Stimulated activated CD8-positive, alpha-beta memory T cell treated with anti-CD3 and anti-CD28 coated beads, Interleukin-15, amount 100 ng/mL, for 48 hours (primary cell): Measurements from ENCODE around the gene ZNF462.

Source experiments
- DNase-seq, 2 donors: peaks; one replicate each; pipeline ENCODE4 v3.0.0-alpha.2; 2020; ENCODE audit warnings: low read depth in 2 of 2

Gene ZNF462

GRCh38 chr9:107005201-107005600, 142.2 kb downstream of the ZNF462 start:
- DNase-seq: no peak

GRCh38 chr9:107007402-107007801, 144.4 kb downstream of the ZNF462 start:
- no peak for DNase-seq

DNA sequence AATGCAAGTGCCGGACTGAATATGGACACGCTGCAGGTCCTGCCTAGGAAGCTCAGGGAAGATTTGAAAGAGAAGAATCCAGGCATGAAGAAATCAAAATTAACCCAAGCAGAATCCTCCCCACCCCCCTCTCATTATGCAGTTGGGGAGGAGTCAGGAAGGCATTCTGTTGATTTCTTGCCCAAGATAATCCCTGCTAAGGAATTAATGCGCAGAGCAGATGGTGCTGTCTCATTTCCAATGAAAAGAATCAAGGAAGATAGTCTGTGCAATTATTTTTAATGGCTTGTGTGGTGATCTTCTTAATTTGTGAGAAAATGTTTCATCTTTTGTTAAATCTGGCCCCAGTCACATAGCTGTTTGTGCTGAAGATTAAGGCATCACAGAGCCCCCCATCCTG, 145.0 kb downstream of the ZNF462 start:
- DNase-seq: no peak

GRCh38 chr9:107008447-107008846, 145.5 kb downstream of the ZNF462 start:
- DNase-seq: no peak

DNA sequence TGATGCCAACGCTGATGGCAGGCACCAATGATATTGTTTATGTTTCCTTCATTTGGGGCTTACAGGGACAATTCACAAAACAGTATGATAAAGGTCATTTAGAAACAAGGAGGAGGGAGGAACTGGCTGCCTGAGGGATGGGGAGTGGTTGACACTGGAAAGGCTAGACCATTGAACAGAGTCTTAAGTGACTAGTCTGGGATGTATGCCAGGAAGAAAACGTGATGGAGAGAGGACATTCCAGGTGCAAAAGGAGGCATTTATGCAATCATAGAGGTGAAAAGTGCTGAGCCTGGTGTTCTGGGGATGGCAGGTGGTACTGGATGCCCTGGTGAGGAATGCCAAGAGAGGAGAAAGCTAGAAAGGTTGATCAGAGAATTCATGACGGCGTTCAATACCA, 153.4 kb downstream of the ZNF462 start:
- DNase-seq: no peak

DNA sequence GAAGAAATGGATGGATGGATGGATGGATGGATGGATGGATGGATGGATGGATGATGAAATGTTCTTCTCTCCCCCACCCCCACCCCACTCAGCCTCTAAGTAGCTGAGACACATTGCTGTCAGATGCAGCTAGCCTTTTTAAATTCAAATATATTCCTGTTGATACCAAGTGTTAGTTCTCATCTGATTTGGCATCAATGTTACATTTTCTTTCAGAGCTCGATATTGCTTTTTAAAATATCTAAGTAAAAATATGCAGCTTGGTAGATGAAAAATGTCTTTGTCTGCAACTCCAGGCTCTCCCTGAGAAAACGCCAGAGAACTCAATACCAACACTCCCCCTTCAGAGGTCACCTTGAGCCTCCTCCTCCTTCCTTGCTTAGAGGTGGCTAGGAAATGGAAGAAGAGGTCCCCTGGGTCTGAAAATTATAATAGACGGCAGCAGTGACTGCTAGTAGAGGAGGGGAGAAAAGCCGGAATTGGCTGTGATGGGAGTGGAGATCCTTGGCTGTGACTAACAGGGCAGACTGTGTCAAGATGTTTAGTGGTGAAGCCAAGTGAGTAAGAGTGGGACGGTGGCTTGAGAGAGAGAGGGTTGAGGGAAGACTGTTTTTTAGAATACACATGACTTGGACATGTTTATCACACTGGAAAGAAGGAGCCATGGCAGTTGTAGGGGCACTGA, 156.0 kb downstream of the ZNF462 start:
- DNase-seq: no peak

DNA sequence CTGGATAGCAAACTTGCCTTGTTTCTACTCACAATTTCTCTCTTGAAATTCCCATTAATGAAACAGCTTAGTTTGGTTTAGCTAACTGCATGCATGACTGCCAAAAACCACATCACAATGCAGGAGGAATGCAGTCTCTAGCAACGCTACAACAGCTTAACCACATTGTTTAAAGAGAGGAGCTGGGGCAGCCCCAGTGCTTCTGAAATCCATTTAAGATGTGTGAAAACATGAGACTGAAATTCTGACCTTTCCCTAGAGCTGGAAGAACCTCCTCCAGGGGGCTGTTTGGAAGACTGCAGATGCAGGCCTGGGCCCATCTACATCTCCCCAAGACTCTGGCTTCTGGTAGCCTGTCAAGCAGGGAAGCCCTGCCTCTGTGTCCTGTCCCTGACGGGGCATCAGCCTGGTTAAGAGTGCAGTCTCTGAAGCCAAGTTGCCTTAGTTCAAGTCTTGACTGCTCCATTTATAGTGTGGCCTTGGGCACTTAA, 157.1 kb downstream of the ZNF462 start:
- DNase-seq: no peak

- no peak for DNase-seq
Measured at GRCh38 chr9:107024193-107024592, 161.2 kb downstream of the ZNF462 start.

DNA sequence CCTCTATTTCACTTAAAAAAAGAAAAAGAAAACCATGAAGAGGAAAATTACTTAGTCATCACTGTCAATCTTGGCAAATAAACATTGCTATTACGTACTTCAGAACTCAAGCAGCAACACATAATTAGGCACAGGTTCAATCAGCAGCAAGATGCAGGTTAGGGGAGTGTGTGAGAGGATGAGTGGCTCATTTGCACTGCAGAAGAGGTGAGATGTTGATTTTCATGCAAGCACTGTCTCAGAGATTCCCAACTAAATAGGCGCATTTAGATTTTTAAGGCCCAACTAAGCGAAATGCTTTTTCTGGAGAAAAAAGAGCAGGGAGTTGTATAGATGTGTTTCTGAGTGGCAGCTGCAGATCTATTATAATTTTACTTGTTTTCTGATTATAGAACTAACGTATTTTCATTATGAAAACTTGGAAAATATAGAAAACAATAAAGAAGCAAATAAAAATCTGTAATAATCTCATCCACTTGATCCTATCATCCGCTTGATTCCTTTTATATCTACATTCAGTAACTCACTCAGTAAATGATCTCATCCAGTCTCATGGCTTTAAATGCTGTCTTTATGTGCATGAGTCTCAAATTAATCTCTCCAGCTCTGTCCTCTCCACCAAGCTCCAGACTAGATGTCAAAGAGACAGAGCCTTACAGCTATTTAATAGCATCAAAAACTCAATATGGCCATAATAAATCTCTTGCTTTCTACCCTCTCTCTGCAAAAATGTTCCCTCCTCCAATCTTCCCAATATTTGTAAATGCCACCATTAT, 162.5 kb downstream of the ZNF462 start:
- DNase-seq: no peak

GRCh38 chr9:107029146-107029545, 166.2 kb downstream of the ZNF462 start:
- DNase-seq: no peak

DNA sequence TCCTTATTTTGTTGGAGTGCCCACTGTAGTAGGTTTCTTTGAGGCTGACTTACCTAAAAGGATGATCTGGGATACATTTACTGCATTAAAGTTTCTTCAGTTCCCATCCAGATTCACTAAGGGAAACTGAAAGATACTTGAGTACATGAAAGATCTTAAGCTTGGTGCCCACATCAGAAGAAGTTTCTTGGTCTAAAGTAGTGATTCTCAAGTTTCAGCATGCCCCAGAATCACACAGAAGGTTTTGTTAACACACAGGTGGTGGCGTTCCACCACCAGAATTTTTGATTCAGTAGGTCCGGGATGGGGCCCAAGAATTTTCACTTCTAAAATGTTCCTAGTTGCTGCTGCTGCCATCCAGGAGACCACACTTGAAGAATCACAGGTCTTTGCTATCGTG, 171.0 kb downstream of the ZNF462 start:
- no peak for DNase-seq

DNA sequence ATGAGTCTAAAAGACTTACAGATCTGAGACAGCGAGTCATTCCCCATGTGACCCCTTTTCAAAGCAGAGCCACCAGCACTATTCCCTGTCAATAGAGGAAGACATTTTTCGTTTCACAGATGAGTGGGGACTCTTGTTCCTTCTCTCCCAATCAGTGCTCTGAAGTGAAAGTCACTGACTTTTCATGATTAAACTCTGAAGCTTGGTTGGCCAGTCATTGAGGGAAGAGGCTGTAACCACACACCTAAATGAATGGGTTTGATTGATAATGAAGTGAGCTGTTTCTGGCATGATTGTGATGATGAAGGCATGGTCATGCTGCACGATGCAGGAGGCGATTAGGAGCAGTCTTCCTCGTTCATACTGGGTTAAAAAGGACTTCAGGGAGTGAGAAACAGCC, 171.9 kb downstream of the ZNF462 start:
- no peak for DNase-seq

GRCh38 chr9:107036367-107036766, 173.4 kb downstream of the ZNF462 start:
- no peak for DNase-seq

DNA sequence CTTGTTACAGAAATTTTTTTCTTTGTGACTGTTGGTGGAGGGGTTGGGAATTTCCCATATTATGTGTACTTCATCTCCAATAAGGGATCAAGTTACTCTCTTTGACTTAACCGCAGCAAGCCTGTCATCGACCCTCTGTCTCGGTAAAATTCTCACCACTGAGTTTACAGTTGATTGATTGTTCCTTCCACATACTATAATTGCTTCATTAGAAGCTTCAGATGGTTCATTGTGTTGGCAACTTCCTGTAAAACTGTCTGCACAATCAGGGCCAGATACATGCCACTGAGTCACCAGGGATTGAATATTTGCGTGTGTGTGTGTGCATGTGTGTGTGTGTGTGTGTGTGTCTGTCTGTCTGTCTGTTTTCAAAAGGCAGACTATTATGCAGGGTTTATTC, 176.6 kb downstream of the ZNF462 start:
- no peak for DNase-seq

- DNase-seq: no peak
Measured at GRCh38 chr9:107042606-107043005, 179.6 kb downstream of the ZNF462 start.

DNA sequence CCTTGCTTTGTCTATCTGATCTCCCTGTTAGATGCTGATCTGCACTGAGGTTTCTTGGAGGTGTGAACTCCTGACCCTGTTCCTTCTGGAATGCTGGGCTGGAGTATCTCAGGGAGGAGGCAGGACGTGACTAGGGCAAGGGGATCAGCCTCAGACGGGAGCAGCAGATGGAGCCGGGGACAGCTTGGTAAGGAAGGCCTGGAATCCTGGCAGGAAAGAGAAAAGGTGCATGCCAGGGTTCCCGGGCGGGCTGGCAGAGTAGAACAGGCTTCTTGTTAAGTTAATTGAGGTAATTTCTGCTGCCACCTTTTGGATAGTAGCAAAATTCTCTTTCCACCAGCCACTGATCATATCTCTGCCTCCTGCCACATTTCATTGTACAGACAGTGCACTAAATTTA, 180.9 kb downstream of the ZNF462 start:
- no peak for DNase-seq

DNA sequence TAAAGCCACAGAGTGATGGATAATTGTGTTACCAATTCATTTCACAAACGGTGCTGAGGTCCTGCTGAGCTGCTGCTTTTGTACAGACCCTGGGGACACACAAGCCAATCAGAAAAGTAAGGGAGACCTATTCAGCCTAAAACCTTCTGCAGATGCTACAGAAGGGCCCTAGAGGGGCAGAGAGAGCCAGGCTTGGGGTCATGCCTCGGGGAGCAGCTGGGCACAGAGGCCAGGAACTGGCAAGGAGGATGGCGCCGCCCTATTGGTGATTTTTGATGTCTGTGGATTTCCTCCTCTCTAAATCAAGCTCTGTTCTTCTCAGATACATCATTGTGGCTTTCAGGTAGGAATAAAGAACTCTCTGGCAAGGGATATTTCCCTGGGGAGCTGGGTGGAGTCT, 181.9 kb downstream of the ZNF462 start:
- DNase-seq: no peak

GRCh38 chr9:107046692-107047091, 183.7 kb downstream of the ZNF462 start:
- DNase-seq: no peak

GRCh38 chr9:107049046-107049802, 186.3 kb downstream of the ZNF462 start:
- DNase-seq: no peak

DNA sequence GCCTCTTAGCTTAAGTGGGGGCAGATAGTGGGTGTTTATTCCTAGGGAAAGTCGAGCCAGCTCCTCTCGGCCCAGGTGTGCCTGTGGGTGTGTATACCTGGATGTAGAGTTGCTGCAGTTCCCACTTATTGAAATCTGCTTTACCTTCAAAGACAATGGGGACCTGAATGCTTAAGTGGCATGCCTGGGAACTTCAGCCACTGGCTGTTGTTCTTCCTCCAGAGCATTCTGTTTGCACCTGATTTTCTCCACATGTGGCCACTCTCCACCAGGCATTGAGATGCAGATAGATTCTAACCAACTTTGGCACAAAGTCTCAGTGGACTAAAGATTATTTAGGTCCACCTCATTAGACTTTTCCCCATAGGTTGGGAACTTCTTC, 186.8 kb downstream of the ZNF462 start:
- no peak for DNase-seq

DNA sequence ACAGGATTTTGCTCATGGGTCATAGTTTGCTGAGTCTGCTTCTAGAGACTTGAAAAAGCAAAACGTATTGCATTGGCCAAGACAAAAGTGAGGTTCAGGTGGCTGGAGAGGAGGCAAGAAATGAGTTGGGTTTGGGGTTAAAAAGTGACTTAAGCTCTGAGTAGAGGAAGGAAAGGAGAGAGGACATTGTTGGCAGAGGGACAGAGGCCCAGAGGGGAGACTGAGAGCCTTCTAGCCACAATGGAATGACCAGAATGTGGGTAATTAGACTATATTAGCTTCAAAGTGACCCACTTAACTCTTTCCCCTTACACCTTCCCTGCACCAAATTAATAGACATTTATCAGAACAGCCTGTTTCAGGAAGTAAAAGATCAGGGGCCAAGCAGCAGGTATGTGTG, 188.4 kb downstream of the ZNF462 start:
- no peak for DNase-seq

GRCh38 chr9:107054146-107054545, 191.2 kb downstream of the ZNF462 start:
- no peak for DNase-seq

- no peak for DNase-seq
Measured at GRCh38 chr9:107059220-107059619, 196.3 kb downstream of the ZNF462 start.
